Ovary (tissue), 9 donors: ENCODE results near the gene SKIL. TPM values are rescaled to one million over a fixed set of nuclear protein-coding genes. Genes with fewer than 3 reads are reported as not detected.
"Not testable (repeated sequence)": the region's sequence is repeated elsewhere in the genome, so short reads cannot be mapped to it uniquely, and the experiment has no call there.

Experiments
- DNase-seq, 5 donors: peaks; one replicate each; pipeline ENCODE4 v3.0.0-alpha.2; 2019 to 2020
- H3K27ac ChIP-seq, 2 donors: fragments of 200-600 bp; one replicate each; pipeline versions ENCODE4 v1.5.1 to v1.8.0; 2019 to 2022
- H3K27me3 ChIP-seq: fragments of 200-600 bp; one replicate; pipeline ENCODE4 v1.8.0; 2022
- H3K36me3 ChIP-seq: fragments of 200-600 bp; sonication (generic); one replicate; pipeline ENCODE4 v1.5.1; 2019
- H3K4me1 ChIP-seq: one replicate; pipeline ENCODE4 v1.8.1; 2013; ENCODE audit warnings: mild to moderate bottlenecking, moderate library complexity; ENCODE audit not compliant: insufficient read depth
- H3K4me3 ChIP-seq: fragments of 200-600 bp; sonication (generic); one replicate; pipeline ENCODE4 v1.5.1; 2017
- H3K9me3 ChIP-seq, 2 donors: fragments of 200-600 bp in 1 of 2; sonication (generic) in 1 of 2; one replicate each; pipeline versions ENCODE4 v1.5.1 to v1.8.1; 2013 to 2019; ENCODE audit warnings: mild to moderate bottlenecking in 1 of 2, moderate library complexity in 1 of 2
- EP300 ChIP-seq: sonication (generic); formaldehyde crosslinking; IDR thresholded peaks from one replicate; pipeline ENCODE4 v1.6.1; 2017; ENCODE audit warnings: antibody characterized with exemption
- POLR2A ChIP-seq: fragments of 450-650 bp; IDR thresholded peaks from one replicate; pipeline ENCODE4 v1.6.1; 2017; ENCODE audit warnings: antibody characterized with exemption, mild to moderate bottlenecking, moderate library complexity
- WGBS, 3 donors: extraction: QIAGEN DNeasy Blood & Tissue Kit in 1 of 3; methylation state at CpG; one replicate each; pipeline versions ENCODE4 v1.1.5 to v1.1.7; 2013 to 2017; 5-methylcytosine and 5-hydroxymethylcytosine counted together
- intact Hi-C, 4 donors: fragments of 100-400 bp; cut with DNase I; formaldehyde crosslinking; loops; one replicate each; pipeline versions ENCODE4 v1.11.0 to v1.15.1; 2022 to 2023
- polyA plus RNA-seq, 2 donors: library from polyadenylated mRNA; stranded (reverse); fragments of 200-250 nt in 1 of 2; fragments of 350-450 nt in 1 of 2; fragmentation: Illumina TruSeq in 1 of 2; extraction: RNeasy Lipid Tissue Mini Kit (QIAGEN cat#74804) in 1 of 2; gene quantifications; one replicate each; pipeline ENCODE4 v1.2.3, GENCODE V29; 2013 to 2014
- total RNA-seq, 7 donors: library from RNA; depleted of rRNA in 2 of 7; stranded (reverse); fragments of >200 nt in 2 of 7; fragmentation: NEBNext Ultra II Directional in 3 of 7; extraction: Animal tissue kit (Norgen Biotek cat#: 25700) in 3 of 7; gene quantifications; one replicate each; pipeline versions ENCODE4 v1.1.0 to v1.2.4, GENCODE V29; 2016 to 2023
- TF ChIP-seq, protein P1 (sequence below), 3 donors: fragments of 450-650 bp in 2 of 3; fragments of 200-600 bp in 1 of 3; IDR thresholded peaks; one replicate each; pipeline versions ENCODE4 v1.5.1 to v1.8.0; 2016 to 2022; ENCODE audit warnings: antibody characterized with exemption in 3 of 3, mild to moderate bottlenecking in 1 of 3
- donor health status: DM: no; HTN: no; CAD: no; lungs with moderate emphysema.
- donor health status: DM: no; HTN: no; CAD: no.
- donor health status: Bipolar disorder and iron deficiency.
- donor health status: DM: yes; HTN: yes; CAD: no.
- donor health status: DM: no; HTN: no; CAD: no.
- donor health status: DM: yes; HTN: yes; CAD: no.

The SKIL gene
- total and polyA plus RNA-seq, 9 donors, result 8.2 to 57.8 (median 47.4) TPM

DNA sequence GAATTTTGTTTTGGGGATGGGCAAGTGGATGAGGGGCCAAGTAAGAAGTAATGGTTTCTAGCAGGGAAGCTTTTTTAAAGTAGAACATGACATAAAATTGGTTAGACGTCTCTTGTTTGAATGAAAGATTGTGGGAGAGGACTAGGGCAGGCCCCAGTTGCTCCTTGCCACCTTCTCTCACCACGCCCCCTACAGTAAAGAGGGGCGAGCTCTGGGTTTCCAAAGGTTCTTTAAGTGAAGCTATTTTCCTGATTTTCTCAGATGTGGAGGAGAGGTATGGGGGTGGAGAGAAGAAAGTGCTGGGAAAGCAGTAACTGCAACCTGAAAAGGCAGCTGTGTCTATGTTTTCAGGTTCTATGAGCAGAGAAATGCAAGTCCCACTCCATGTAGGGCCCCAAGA is 32.6 kb upstream of the SKIL start:
- TF ChIP-seq POLR2A (no peak), EP300 (no peak)
- TF ChIP-seq, protein P1, sequence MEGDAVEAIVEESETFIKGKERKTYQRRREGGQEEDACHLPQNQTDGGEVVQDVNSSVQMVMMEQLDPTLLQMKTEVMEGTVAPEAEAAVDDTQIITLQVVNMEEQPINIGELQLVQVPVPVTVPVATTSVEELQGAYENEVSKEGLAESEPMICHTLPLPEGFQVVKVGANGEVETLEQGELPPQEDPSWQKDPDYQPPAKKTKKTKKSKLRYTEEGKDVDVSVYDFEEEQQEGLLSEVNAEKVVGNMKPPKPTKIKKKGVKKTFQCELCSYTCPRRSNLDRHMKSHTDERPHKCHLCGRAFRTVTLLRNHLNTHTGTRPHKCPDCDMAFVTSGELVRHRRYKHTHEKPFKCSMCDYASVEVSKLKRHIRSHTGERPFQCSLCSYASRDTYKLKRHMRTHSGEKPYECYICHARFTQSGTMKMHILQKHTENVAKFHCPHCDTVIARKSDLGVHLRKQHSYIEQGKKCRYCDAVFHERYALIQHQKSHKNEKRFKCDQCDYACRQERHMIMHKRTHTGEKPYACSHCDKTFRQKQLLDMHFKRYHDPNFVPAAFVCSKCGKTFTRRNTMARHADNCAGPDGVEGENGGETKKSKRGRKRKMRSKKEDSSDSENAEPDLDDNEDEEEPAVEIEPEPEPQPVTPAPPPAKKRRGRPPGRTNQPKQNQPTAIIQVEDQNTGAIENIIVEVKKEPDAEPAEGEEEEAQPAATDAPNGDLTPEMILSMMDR (IDR thresholded peaks at IDR 0.05), result no peak
- Histone ChIP-seq H3K4me1 (peaks cover 1% of the 10 kb centered on the region), H3K4me3 (no peak overlapping the region), H3K36me3 (no peaks in the 10 kb centered on the region), H3K9me3 (no peaks in the 10 kb centered on the region), H3K27me3 (no peaks in the 10 kb centered on the region), H3K27ac (no peak overlapping the region)
- no peak for DNase-seq
- intact Hi-C loops, result no loop called here
- 82 to 88% (median 84%) methylated on average over 3 of the region's 3 CpGs for WGBS, 3 donors

DNA sequence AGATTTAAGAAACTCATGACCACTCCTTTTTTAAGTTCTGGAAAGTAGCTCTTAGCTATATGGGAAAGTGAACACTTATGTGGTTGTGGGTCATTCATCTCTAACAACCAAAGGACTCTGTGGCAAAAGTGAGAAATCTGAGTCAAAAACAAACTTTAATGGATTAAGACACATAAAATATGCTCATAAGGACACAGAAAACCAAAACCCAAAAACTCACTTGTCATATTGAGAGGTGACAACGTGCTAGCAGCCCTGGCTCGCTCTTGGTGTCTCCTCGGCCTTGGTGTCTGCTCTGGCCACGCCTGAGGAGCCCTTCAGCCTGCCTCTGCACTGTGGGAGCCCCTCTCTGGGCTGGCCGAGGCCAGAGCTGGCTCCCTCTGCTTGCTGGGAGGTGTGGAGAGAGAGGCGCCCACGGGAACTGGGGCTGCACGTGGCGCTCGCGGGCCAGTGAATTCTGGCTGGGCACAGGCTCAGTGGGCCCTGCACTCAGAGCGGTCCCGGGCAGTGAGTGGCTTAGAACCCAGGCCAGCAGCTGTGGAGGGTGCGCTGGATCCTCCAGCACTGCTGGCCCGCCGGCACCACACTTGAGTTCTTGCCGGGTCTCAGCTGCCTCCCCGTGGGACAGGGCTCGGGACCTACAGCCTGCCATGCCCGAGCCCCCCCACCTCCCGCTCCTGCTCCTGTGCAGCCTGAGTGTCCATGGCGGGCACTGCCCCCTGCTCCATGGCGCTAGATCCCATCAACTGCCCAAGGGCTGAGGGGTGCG is 30.3 kb upstream of the SKIL start:
- WGBS, 3 donors, result 94 to 96% (median 95%) methylated on average over 21 to 24 of the region's 24 CpGs
- TF ChIP-seq, protein P1 (IDR thresholded peaks at IDR 0.05), result no peak
- TF ChIP-seq POLR2A, result no peak
- no peak for TF ChIP-seq EP300
- intact Hi-C loops, result no loop called here
- no peak overlapping the region for H3K27ac ChIP-seq
- H3K9me3 ChIP-seq, result no peaks in the 10 kb centered on the region
- DNase-seq, result no peak
- peaks cover 1% of the 10 kb centered on the region for H3K4me1 ChIP-seq
- no peaks in the 10 kb centered on the region for H3K27me3 ChIP-seq
- H3K36me3 ChIP-seq, result no peaks in the 10 kb centered on the region
- no peak overlapping the region for H3K4me3 ChIP-seq

DNA sequence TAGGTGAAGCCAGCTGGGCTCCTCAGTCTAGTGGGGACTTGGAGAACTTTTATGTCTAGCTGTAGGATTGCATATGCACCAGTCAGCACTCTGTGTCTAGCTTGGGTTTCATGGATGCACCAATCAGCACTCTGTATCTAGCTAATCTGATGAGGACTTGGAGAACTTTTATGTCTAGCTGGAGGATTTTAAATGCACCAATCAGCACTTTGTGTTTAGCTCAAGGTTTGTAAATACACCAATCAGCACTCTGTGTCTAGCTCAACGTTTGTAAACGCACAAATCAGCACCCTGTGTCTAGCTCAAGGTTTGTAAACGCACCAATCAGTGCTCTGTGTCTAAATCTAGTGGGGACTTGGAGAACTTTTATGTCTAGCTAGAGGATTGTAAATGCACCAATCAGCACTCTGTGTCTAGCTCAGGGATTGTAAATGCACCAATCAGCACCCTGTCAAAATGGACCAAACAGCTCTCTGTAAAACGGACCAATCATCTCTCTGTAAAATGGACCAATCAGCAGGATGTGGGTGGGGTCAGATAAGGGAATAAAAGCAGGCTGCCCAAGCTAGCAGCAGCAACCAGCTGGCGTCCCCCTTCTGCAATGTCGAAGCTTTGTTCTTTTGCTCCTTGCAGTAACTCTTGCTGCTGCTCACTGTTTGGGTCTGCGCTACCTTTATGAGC is 29.5 kb upstream of the SKIL start:
- H3K36me3 ChIP-seq, H3K9me3 ChIP-seq, H3K27me3 ChIP-seq, intact Hi-C loops, H3K27ac ChIP-seq, DNase-seq, H3K4me3 ChIP-seq, H3K4me1 ChIP-seq: not testable (repeated sequence)
- WGBS, 3 donors, result 88 to 95% (median 88%) methylated on average over 7 of the region's 7 CpGs

DNA sequence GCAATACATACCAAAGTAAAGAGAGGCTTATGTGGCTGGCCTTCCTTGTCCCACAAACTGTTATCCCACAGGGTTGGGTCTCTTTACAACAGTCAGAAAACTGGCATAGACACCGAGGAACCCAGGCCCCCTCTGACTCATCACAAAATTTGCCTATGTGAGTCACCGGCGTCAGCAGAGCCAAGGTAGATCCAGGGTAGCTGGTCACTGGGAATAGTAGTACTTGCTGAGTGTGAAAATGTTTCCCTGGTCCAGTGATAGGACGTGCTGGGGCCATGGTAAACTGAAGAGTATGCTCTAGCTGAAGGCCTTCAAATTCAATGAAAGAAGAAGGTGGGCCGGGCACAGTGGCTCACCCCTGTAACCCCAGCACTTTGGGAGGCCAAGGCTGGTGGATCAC is 27.1 kb upstream of the SKIL start:
- H3K4me3 ChIP-seq, result no peak overlapping the region
- 83 to 89% (median 84%) methylated on average over 5 of the region's 5 CpGs for WGBS, 3 donors
- no peaks in the 10 kb centered on the region for H3K36me3 ChIP-seq
- no peaks in the 10 kb centered on the region for H3K4me1 ChIP-seq
- no peak overlapping the region for H3K27ac ChIP-seq
- DNase-seq, result no peak
- H3K27me3 ChIP-seq, result no peaks in the 10 kb centered on the region
- TF ChIP-seq EP300 (no peak), POLR2A (no peak)
- TF ChIP-seq, protein P1 (IDR thresholded peaks at IDR 0.05), result no peak
- intact Hi-C loops, result no loop called here
- H3K9me3 ChIP-seq, result no peaks in the 10 kb centered on the region

DNA sequence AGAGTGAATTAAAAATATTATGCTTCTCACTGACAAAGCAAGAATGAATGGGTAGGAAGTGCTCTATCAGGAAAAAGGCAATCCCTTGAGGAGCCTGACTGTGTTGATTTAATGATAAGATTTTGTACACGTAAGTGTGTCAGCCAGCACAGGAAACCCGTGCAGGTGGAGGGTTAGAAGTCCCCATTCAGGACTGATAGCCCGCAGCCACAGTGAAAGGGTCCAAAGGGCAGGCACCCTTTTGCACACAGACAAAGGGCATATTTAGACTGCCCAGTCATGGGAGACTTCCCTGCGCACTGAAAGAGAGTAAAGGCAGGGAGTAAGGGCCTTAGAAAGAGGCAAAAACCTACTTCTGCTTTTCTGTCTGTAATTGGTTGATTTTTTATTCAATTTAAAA is 26.4 kb upstream of the SKIL start:
- H3K27me3 ChIP-seq, result no peaks in the 10 kb centered on the region
- no peaks in the 10 kb centered on the region for H3K9me3 ChIP-seq
- WGBS, 3 donors, result 82 to 83% (median 83%) methylated on average over 4 of the region's 4 CpGs
- no peaks in the 10 kb centered on the region for H3K4me1 ChIP-seq
- intact Hi-C loops, result no loop called here
- H3K4me3 ChIP-seq, result no peak overlapping the region
- DNase-seq, result no peak
- H3K27ac ChIP-seq, result no peak overlapping the region
- no peaks in the 10 kb centered on the region for H3K36me3 ChIP-seq
- TF ChIP-seq EP300, result no peak
- TF ChIP-seq, protein P1 (IDR thresholded peaks at IDR 0.05), result no peak
